Measurements from ENCODE around the gene P3H3. TPM values are rescaled to one million over a fixed set of nuclear protein-coding genes. Genes with fewer than 3 reads are reported as not detected.

P3H3 gene
- total and polyA plus RNA-seq, 9 of the 15 experiments (the other 6 are each of a cell fraction or from before 2014, with no cell fraction given): 0.03 to 15.0 (median 4.8) TPM

- TF ChIP-seq ZBTB40 (IDR thresholded peaks at IDR 0.05) (peak; percentile 33; the same call in 1 of the 2 replicates), ZBTB40 (CRISPR knock-in tag; IDR thresholded peaks at IDR 0.05) (peak; percentile 28; the same call in 1 of the 2 replicates)
These were observed 49.3 kb upstream of the P3H3 start (continued) for GRCh38 chr12:6778574-6779550.

Measured in K562 (cell line).